Esophagus mucosa (tissue), 1 donor: ENCODE results near the gene PNMA8A. TPM values are rescaled to one million over a fixed set of nuclear protein-coding genes. Genes with fewer than 3 reads are reported as not detected.

ENCODE experiments used
- ATAC-seq: fragments of 200-7000 bp; cut with Tn5 transposase; one replicate; pipeline ENCODE4 v1.9.1; 2020
- total RNA-seq: library from RNA; stranded (reverse); gene quantifications from one replicate; pipeline ENCODE4 v1.2.4, GENCODE V29; 2023
- donor health status: DM: yes; HTN: yes; CAD: no.

Gene PNMA8A
- total RNA-seq, 1 donor from 2014 or later: 0.12 TPM

DNA sequence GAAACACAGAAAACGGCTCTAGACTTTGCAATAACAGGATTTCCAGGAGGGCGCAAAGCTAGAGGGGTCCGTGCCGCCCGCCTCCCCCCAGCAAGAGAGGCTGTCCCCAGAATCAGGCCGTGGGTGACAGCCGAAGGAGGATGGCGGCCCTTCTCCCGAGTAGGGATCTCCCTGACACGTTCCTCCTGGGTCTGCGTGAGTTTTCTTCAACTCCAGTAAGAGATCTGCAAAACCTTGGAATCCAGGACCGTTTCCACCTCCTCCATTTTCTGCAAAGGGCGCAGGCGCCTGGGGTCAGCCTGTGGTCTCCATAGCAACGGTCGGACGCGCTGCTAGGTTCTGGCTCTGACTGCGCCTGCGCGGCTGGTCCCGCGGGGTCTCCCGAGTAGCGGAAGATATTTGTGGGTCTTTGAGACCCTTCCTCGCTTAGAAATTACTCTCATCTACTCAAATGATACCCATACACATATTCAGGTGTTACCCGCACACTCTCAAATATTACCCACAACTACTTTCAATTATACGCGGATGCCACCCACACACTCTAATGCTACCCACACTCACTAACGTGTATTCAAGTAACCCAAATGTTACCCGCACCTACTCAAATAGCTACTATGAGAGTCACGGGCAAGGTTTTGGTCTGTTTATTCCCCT lies 44.7 kb downstream of the PNMA8A start:
- no peak for ATAC-seq

DNA sequence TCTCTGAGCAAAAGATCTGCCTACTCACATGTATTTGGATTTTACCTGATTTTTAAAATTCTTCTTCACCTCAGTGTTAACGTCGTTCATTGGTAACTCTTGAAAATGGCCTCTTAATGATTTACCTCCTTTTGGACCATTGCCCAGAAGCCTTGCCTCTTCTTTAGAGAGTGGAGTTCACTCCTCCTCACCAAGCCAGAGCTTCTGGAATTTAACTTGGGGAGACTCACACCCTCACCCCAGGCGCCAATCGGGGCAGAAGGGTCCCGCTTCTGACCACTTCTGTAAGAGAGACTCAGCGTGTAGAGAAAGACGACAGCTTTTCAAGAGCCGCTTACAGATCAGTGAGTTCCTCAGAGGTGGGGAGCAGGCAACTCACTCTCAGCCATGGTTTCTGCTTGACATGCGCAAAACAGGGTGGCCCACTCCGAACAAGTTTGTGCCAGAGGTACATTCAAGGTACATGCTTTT lies 45.3 kb downstream of the PNMA8A start:
- no peak for ATAC-seq

DNA sequence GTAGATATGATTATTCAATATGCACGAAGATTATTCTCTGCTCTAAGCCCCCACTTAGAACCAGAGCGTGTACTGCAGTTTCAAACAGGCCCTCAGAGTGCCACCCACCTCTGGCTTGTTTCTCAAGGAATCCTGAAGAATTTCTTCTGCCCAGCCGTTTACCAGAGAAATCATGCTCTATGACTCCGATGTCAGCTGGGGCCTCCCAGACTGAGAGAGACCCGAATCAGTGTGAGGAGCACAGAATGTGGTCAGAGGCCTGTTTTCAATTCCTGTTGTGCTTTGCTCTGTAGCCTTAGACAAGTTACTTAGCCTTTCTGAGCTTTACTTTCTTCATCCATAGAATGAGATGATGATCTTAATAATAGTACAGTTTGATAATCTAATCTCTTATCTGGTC lies 48.2 kb downstream of the PNMA8A start:
- no peak for ATAC-seq

DNA sequence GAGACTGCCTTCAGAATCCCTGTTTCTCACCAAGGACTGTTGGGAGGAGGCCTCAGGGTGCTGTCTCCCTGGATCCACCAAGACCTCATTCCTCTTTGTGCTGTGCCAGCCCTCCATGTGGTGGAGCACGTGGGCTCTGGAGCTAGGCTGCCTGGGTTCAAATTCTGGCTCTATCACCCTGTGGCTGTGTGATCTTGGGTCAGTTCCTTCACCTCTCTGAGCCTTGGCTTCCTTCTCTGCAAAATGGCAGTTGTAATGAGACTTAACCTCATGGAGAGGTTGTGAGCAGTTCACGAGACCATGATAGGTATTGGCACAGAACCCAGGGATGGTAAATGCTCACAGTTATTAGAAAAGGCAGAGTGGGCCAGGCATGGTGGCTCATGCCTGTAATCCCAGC lies 49.0 kb downstream of the PNMA8A start:
- ATAC-seq: no peak

DNA sequence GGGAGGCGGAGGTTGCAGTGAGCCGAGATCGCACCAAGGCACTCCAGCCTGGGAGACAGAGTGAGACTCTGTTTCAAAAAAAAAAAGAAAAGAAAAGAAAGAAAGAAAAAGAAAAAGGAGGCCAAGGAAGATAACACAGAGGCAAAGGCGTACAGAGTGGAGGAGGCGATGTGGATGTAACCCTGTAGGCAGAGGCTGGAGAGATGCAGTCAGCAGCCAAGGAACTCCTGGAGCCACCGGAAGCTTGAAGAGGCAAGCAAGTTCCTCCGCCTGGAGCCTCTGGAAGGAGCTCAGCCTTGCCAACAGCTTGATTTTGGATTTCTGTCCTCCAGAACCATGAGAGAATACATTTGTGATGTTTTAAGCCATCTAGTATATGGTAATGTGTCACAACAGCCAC lies 51.3 kb downstream of the PNMA8A start:
- ATAC-seq: no peak

Other genes with a start within 250 kb of the PNMA8A start
- gene IGFL1, start 241.8 kb downstream of the PNMA8A start, total RNA-seq: 20.2 TPM
- gene HIF3A, start 174.5 kb downstream of the PNMA8A start, total RNA-seq: 4.0 TPM
- 31.0 TPM for gene PPP5C, start 124.5 kb downstream of the PNMA8A start, total RNA-seq
- 0.80 TPM for gene CCDC8, start 58.0 kb downstream of the PNMA8A start, total RNA-seq
- not detected for gene PNMA8C, start 42.6 kb downstream of the PNMA8A start, total RNA-seq
- gene PNMA8B, start 24.3 kb upstream of the PNMA8A start, total RNA-seq: 0.08 TPM
- gene CALM3, start 129.8 kb upstream of the PNMA8A start, total RNA-seq: 109 TPM
- gene PTGIR, start 153.5 kb upstream of the PNMA8A start, total RNA-seq: 0.12 TPM
- not detected for gene GNG8, start 164.6 kb upstream of the PNMA8A start, total RNA-seq
- 0.32 TPM for gene DACT3, start 189.6 kb upstream of the PNMA8A start, total RNA-seq
- gene PRKD2, start 245.6 kb upstream of the PNMA8A start, total RNA-seq: 31.4 TPM